Measurements from ENCODE around the gene MPP3.

DNA sequence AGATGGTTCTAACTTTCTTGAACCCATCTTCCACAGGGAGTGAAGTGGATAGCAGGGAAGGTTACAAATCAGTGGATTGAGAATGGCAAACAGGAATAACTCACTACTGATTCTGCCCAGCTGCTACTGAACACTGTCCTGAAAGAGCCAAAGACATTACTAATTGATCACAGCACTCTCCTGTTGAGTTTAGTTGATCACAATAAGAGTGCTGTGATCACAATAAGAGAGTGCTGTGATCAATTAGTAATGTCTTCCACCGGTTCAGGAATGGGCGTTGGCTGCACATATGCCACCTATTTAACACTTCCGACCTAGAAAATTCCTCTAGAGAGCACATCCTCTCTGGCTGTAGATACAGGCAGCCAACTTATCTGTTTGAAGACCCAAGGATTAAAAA, 41.4 kb downstream of the MPP3 start:
- TF ChIP-seq, protein P1, sequence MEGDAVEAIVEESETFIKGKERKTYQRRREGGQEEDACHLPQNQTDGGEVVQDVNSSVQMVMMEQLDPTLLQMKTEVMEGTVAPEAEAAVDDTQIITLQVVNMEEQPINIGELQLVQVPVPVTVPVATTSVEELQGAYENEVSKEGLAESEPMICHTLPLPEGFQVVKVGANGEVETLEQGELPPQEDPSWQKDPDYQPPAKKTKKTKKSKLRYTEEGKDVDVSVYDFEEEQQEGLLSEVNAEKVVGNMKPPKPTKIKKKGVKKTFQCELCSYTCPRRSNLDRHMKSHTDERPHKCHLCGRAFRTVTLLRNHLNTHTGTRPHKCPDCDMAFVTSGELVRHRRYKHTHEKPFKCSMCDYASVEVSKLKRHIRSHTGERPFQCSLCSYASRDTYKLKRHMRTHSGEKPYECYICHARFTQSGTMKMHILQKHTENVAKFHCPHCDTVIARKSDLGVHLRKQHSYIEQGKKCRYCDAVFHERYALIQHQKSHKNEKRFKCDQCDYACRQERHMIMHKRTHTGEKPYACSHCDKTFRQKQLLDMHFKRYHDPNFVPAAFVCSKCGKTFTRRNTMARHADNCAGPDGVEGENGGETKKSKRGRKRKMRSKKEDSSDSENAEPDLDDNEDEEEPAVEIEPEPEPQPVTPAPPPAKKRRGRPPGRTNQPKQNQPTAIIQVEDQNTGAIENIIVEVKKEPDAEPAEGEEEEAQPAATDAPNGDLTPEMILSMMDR (optimal IDR thresholded peaks at IDR 0.05 in 1 of 3, IDR thresholded peaks at IDR 0.05 in 1 of 3, conservative IDR thresholded peaks at IDR 0.05 in 1 of 3; ENCODE audit: extremely low read depth in 1 of 3, insufficient read depth in 2 of 3, low read length in 3 of 3), result no peak
- no peak for TF ChIP-seq EZH2 (IDR thresholded peaks at IDR 0.05; ENCODE audit: low read length)

Data from keratinocyte (primary cell).